ENCODE results near the gene FGF18. TPM values are rescaled to one million over a fixed set of nuclear protein-coding genes. Genes with fewer than 3 reads are reported as not detected.
A peak's percentile ranks its signal among the peaks of the same experiment; 100 is the strongest.

FGF18 gene
- total and polyA plus RNA-seq, 9 of the 15 experiments (the other 6 are each of a cell fraction or from before 2014, with no cell fraction given): 0.05 to 0.18 (median 0.11) TPM; not detected in 6

DNA sequence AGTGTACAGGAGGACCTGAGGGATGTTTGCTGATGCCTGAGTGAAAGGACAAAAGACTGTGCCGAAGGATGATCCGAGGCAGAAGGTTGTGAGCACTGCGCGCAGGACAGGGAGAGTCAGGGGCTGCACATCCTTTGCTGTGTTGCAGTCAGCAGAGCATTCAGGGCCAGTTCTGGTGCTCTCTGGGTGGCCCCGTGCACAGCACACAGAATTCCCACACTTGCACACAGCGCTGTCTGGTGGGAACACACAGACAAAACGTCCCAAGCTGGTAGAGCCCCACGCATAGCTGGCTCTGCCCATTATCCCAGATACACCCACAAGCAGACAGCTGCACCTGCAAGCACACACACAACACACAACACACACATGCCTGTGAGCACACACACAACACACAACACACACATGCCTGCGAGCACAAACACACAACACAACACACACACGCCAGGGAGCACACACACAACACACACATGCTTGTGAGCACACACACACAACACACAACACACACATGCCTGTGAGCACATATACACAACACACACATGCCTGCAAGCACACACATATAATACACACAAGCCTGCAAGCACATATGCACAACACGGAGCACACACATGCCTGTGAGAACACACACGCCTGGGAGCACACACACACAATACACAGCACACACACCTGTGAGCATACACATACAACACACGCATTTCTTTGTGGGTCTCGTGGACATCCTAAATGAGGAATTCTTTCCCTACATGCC lies 74.4 kb downstream of the FGF18 start:
- Histone ChIP-seq H3K79me2 (ENCODE audit: control insufficient read depth, insufficient read depth, low read length) (no peaks in the 10 kb centered on the region), H3K27ac (ENCODE audit: extremely low read depth, low read depth, low read length) (peak overlapping the region; percentile 75), H4K20me1 (replicated peaks; ENCODE audit: control insufficient read depth, insufficient read depth, low read length) (no peaks in the 10 kb centered on the region), H3K4me2 (ENCODE audit: insufficient read depth, low read length) (peak overlapping the region; percentile 60), H3K9ac (ENCODE audit: insufficient read depth in 1 of 2, low read depth in 2 of 2, low read length in 2 of 2) (peak overlapping the region; percentile 47 to 54; a peak in 3 of 4 replicates), H3K9me3 (replicated peaks; ENCODE audit: control insufficient read depth, insufficient read depth, low read depth, low read length) (no peaks in the 10 kb centered on the region), H3K4me1 (replicated peaks in 1 of 2; ENCODE audit: control insufficient read depth in 2 of 2, insufficient read depth in 2 of 2, low read length in 2 of 2) (peaks cover 24 to 34% of the 10 kb centered on the region in 2 experiments), H3K9me1 (ENCODE audit: control insufficient read depth, insufficient read depth, low read length) (no peaks in the 10 kb centered on the region), H3K4me3 (no peak overlapping the region), H2AFZ (ENCODE audit: low read depth, low read length) (peak overlapping the region; percentile 94), H3K36me3 (ENCODE audit: control insufficient read depth, insufficient read depth, low read length) (no peaks in the 10 kb centered on the region), H3K27me3 (ENCODE audit: control insufficient read depth in 2 of 2, insufficient read depth in 2 of 2, low read length in 2 of 2) (peaks cover 0 to 8% of the 10 kb centered on the region in 2 experiments; a peak in 2 of 5 replicates)
- in situ Hi-C loops (cut with MboI): no loop called here
- POLR2A ChIA-PET: interaction anchor here (0.9 to 1.0 kb wide), 2 partner anchors 12 to 26 kb away, joined by 3 to 5 read pairs; no protein-coding TSS in a partner anchor
- intact Hi-C loops (cut with micrococcal nuclease): no loop called here
- peak; percentile 4; the same call in 2 of the 3 replicates for ATAC-seq
- FAIRE-seq: no peak
- BruUV-seq (replicated peaks): no TSS peak
- no peak for DNase-seq (ENCODE audit: extremely low read depth in 1 of 4, low spot score in 3 of 4)
- 69% methylated on average over 13 of the region's 14 CpGs for WGBS (ENCODE audit: insufficient coverage, low coverage, missing lambda C conversion rate)
- CTCF ChIA-PET (ENCODE audit: low intra/inter-chr PET ratio): no interaction called here
- TF ChIP-seq KLF10 (CRISPR knock-in tag; IDR thresholded peaks at IDR 0.05) (no peak), FOXM1 (IDR thresholded peaks at IDR 0.05; ENCODE audit: low read depth) (no peak), FOXM1 (CRISPR knock-in tag; IDR thresholded peaks at IDR 0.05; ENCODE audit: low read depth) (no peak), ZBED1 (IDR thresholded peaks at IDR 0.05) (no peak), CXXC5 (CRISPR knock-in tag; IDR thresholded peaks at IDR 0.05) (no peak), TEAD2 (tag; IDR thresholded peaks at IDR 0.05) (no peak), HDAC6 (IDR thresholded peaks at IDR 0.05; ENCODE audit: low read depth, low read length) (no peak), ZNF316 (IDR thresholded peaks at IDR 0.05) (no peak), ZBTB40 (IDR thresholded peaks at IDR 0.05) (peak; percentile 63), ZBTB40 (CRISPR knock-in tag; IDR thresholded peaks at IDR 0.05) (no peak), POLR2AphosphoS5 (IDR thresholded peaks at IDR 0.05; ENCODE audit: control insufficient read depth, insufficient read depth, low read depth, low read length) (no peak), CTBP1 (IDR thresholded peaks at IDR 0.05; ENCODE audit: borderline replicate concordance) (no peak)
- TF ChIP-seq, protein P1, sequence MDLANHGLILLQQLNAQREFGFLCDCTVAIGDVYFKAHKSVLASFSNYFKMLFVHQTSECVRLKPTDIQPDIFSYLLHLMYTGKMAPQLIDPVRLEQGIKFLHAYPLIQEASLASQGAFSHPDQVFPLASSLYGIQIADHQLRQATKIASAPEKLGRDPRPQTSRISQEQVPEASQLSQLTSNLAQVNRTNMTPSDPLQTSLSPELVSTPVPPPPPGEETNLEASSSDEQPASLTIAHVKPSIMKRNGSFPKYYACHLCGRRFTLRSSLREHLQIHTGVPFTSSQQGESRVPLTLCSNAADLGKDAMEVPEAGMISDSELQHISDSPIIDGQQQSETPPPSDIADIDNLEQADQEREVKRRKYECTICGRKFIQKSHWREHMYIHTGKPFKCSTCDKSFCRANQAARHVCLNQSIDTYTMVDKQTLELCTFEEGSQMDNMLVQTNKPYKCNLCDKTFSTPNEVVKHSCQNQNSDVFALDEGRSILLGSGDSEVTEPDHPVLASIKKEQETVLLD (IDR thresholded peaks at IDR 0.05): peak; percentile 26; the same call in 1 of the 2 replicates
